ENCODE data around the gene ACYP2.
"Not testable (repeated sequence)": the region's sequence is repeated elsewhere in the genome, so short reads cannot be mapped to it uniquely, and the experiment has no call there.

ACYP2 gene

GRCh38 chr2:54115284-54116137 is at the start of gene ACYP2:
ACYP2 (plus strand) TSS chr2:54115615.
- FAIRE-seq: peak; percentile 77

GRCh38 chr2:54065891-54066290 is 49.5 kb upstream of the ACYP2 start:
- no peak for FAIRE-seq

DNA sequence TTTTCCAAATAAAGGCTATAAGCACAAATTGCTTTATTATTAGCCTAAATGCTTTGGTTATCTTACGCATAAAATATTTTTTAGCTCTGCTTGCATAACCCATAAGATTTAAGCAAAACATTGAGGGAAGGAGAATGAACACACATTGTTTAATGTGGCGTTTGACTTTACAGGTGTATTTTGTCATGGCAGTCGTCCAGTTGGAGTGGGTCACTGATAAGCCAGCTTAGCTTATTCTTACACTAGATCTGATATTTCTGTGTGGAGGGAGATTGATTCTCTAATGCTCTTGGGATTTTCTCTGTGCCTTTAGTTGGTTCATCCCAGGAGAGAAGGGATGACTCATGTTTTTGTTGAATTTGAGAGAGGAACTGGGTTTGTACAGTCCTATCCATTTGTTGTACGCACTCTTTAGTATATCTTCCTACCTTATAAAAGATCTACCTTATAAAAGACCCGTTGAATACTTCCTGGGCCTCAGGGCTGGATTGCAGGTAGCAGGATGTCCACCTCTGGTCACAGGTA is 47.5 kb upstream of the ACYP2 start:
- FAIRE-seq: no peak

DNA sequence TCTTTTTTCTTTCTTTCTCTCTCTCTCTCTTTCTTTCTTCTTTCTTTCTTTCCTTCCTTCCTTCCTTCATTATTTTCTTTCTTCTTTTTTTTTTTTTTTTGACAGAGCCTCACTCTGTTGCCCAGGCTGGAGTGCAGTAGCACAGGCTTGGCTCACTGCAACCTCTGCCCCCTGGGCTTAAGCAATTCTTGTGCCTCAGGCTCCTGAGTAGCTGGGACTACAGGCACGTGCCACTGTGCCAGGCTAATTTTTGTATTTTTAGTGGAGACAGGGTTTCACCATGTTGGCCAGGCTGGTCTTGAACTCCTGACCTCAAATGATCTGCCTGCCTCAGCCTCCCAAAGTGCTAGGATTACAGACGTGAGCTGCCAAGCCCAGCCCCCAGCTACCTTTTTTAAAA is 42.9 kb upstream of the ACYP2 start:
- not testable (repeated sequence) for FAIRE-seq

- FAIRE-seq: no peak
Observed at GRCh38 chr2:54073796-54074195, 41.6 kb upstream of the ACYP2 start.

DNA sequence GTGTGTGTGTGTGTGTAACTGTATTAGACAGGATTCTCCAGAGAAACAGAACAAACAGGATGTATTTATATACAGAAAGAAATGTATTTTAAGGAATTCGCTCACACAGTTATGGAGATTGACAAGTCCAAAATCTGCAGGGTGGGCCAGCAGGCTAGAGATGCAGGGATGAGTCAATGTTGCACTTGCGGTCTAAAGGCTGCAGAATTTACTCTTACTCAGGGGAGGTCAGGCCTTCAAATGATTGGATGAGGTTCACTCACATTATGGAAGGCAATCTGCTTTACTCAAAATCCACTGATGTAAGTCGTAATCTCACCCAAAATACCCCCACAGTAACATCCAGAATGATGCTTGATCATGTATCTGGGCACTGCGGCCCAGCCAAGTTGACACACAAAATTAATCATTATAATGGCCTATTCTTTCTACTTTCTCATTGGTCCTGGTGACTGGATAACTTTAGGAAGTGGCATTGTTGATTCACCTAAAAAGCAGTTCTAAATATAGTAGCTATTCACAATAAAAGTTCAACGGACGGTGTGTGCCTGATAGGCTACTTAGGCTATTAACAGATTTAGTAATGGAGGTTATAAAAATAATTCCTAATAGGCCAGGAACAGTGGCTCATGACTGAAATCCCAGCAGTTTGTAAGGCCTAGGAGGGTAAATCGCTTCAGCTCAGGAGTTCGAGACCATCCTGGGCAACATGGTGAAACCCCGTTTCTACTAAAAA is 40.6 kb upstream of the ACYP2 start:
- no peak for FAIRE-seq

- no peak for FAIRE-seq
Observed at GRCh38 chr2:54076586-54076985, 38.8 kb upstream of the ACYP2 start.

- no peak for FAIRE-seq
Observed at GRCh38 chr2:54077088-54077900, 38.1 kb upstream of the ACYP2 start.

- no peak for FAIRE-seq
Observed at GRCh38 chr2:54079331-54079730, 36.1 kb upstream of the ACYP2 start.

GRCh38 chr2:54081574-54081973 is 33.8 kb upstream of the ACYP2 start:
- FAIRE-seq: no peak

GRCh38 chr2:54083021-54083420 is 32.4 kb upstream of the ACYP2 start:
- FAIRE-seq: no peak

DNA sequence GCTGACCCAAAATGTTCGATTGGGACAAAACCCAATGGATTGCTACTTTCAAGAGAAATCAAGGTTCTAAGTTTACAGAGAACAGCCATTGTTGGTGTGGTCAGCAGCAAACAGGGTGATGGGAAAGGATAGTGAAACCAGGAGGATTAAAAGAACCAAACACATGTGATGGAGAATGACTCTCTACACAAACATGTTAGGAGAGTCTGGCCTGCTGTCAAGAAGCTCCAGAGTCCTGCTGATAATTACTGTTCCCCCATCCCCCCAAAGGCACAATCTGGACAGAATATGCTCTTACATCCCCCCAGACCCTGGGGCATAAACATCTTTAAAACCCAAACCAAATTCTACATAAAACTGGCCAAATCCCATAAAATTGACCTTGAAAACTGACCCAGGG is 32.0 kb upstream of the ACYP2 start:
- no peak for FAIRE-seq

GRCh38 chr2:54084600-54084999 is 30.8 kb upstream of the ACYP2 start:
- no peak for FAIRE-seq

GRCh38 chr2:54085069-54085468 is 30.3 kb upstream of the ACYP2 start:
- FAIRE-seq: no peak

GRCh38 chr2:54086157-54086556 is 29.3 kb upstream of the ACYP2 start:
- FAIRE-seq: no peak

DNA sequence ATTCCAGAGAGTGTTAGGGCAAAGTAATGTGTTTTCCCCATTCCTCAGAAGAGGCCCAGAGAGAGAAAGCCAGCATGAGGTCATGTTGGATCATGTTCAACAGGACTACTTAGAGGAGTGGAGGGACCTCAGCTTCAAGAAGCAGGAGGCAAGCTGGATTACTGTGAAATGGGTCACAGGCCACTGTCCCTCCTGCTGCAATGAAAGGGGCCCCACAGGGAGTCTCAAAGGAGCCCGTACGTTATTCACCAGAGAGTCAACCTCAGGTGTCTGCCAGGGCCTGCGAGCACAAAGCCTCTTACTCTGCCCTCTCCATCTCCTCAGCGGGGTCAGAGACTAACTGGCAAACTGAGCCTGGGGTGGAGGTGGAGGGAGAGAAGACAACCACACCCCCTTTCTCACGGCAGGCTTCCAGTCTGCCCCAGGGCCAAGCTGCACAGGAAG is 27.2 kb upstream of the ACYP2 start:
- FAIRE-seq: no peak

DNA sequence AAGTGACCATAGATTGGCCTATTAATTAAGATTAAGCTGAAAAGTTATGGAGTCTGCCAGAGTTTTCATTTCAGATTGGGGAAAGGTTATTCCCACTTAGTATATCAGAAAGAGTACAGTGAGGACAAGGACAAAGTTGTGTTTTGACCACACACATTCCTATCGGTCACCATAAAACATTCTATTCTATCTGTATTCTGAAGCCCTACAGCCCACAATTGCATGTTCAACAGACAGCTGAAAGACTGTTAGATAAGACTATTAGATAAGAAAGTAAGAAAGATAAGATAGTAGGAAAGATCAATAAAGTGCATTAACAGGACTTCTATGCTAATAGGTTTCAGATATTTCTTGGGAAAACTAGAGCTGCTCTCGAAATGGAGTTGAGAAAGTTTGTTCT is 26.7 kb upstream of the ACYP2 start:
- no peak for FAIRE-seq

DNA sequence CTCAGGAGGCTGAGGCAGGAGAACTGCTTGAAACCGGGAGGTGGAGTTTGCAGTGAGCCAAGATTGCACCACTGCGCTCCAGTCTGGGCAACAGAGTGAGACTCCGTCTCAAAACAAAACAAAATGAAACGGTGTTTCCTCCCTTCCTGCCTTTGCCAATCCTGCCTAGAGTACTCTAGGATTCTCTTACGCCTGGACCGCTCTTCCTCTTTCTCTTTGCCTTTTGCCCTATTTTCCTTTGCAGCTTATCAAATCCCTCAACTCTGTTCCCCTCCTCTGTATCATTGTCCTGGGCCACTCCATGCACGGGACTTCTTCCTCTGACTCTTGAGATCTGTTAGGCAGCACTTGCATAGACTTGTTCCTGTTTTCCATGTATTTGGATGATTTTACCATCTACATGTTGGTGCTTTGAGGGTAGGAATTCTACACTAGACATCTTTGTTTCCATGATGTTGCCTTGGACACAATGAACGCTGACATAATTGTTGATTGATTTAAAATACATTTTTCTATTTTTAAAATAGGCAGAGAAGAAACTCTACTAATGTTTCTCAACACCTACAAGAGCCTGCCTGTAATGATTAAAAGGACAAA is 24.8 kb upstream of the ACYP2 start:
- FAIRE-seq: no peak

DNA sequence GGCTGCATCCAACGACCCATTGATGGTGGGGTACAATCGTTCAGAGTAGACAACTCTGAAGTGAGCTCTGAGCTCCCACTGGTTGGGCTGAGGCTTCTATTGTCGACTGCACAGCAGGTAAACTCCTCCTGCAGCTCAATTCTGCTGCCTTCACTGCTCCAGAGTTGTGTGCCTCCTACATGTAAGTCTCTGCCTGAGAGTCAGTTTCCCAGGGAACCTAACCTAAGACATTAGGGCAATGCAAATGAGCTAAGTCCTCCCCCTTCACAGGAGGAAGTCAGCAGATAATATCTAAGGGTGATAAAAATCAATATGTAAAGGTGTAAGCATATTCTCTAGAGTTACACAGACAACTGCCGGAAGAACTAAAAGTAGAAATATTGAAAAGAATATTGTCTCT is 22.5 kb upstream of the ACYP2 start:
- FAIRE-seq: no peak

GRCh38 chr2:54095406-54095805 is 20.0 kb upstream of the ACYP2 start:
- not testable (repeated sequence) for FAIRE-seq

GRCh38 chr2:54096141-54096540 is 19.3 kb upstream of the ACYP2 start:
- not testable (repeated sequence) for FAIRE-seq

DNA sequence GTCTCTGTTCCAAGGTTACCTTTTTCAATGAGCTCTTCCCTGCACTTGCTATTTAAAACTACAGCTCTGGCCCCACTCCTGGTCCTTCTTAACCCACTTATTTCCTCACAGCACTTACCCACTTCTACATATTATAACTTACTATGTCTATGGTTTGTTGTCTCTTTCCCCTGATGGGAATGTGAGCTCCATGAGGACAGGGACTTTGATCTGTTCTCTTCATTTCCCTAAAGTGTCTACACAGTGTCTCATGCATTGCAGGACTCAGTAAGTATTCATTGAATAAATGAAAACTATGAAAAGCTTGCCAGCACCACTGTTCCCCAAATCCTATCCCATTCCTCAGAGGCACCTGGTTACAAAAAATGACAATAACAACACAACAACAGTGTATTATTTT is 18.3 kb upstream of the ACYP2 start:
- FAIRE-seq: no peak

GRCh38 chr2:54099370-54099769 is 16.0 kb upstream of the ACYP2 start:
- FAIRE-seq: no peak
